ENCODE measurements around the gene PRDM16. TPM values are rescaled to one million over a fixed set of nuclear protein-coding genes. Genes with fewer than 3 reads are reported as not detected.

The PRDM16 gene
- total and polyA plus RNA-seq, 2 of the 8 experiments (the other 6 are each of a cell fraction or from before 2014, with no cell fraction given) = 0.39 to 0.43 TPM

DNA sequence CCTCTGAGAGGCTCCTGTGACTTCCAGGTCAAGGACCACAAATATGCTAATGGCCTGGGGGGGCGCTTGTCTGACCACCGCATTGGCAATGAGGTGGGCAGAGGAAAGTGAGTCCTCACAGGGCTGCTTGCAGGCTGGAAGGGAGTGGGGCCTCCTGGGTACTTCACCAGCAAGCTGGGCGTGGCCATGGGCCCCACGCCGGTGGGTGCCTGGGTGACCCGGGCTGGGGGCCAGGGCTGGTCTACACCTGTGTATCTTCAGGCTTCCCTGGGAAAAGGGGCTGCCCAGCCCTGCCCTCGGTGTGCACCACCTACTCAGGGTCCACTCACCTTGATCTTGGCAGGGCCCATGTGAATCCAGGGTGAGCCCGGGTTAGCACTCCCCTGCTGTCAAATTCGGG is 167.4 kb downstream of the PRDM16 start:
- Histone ChIP-seq H3K79me2 (ENCODE audit: control insufficient read depth in 1 of 2, insufficient read depth in 2 of 2, low read length in 2 of 2) (no peaks in the 10 kb centered on the region), H2AK5ac (ENCODE audit: low read depth, low read length) (no peak overlapping the region), H3K4me3 (ENCODE audit: extremely low read depth in 1 of 4, insufficient read depth in 2 of 4, low read depth in 3 of 4, low read length in 4 of 4) (no peak overlapping the region), H4K5ac (ENCODE audit: insufficient read length, low read depth, low read length) (no peak overlapping the region), H4K91ac (replicated peaks; ENCODE audit: insufficient read length, low read length) (no peak overlapping the region), H3K4ac (replicated peaks; ENCODE audit: insufficient read length, low read depth, low read length) (no peak overlapping the region), H3K4me1 (replicated peaks in 1 of 4; ENCODE audit: control insufficient read depth in 3 of 4, insufficient read depth in 4 of 4, low read length in 3 of 4) (peaks cover 0 to 6% (median 0%) of the 10 kb centered on the region in 4 experiments; a peak in 2 of 7 replicates), H4K8ac (ENCODE audit: extremely low read depth, insufficient read depth, low read length) (no peak overlapping the region), H3K9me3 (ENCODE audit: insufficient read depth in 2 of 2, low read depth in 1 of 2, low read length in 1 of 2) (no peaks in the 10 kb centered on the region), H2BK120ac (replicated peaks; ENCODE audit: low read depth, low read length) (no peak overlapping the region), H3K14ac (ENCODE audit: insufficient read length) (no peak overlapping the region), H3K18ac (ENCODE audit: extremely low read depth, low read length) (no peak overlapping the region), H3K4me2 (ENCODE audit: insufficient read depth in 1 of 2, low read depth in 2 of 2, low read length in 2 of 2) (no peak overlapping the region), H3K23ac (ENCODE audit: insufficient read length) (no peak overlapping the region), H2BK20ac (ENCODE audit: low read length) (no peak overlapping the region), H3K79me1 (ENCODE audit: low read depth, low read length) (no peaks in the 10 kb centered on the region), H3K56ac (replicated peaks; ENCODE audit: insufficient read length, low read depth, low read length) (no peak overlapping the region), H3K36me3 (ENCODE audit: control insufficient read depth in 2 of 4, insufficient read depth in 4 of 4, low read length in 3 of 4) (no peaks in the 10 kb centered on the region), H2BK15ac (ENCODE audit: low read length) (0 out of 2 replicates have a peak overlapping the region, but pooled peaks have one; percentile 29), H3K27ac (ENCODE audit: low read depth, low read length) (no peak overlapping the region), H2AFZ (ENCODE audit: low read length) (no peak overlapping the region), H4K20me1 (replicated peaks in 1 of 2; ENCODE audit: control insufficient read depth in 1 of 2, insufficient read depth in 2 of 2, low read length in 2 of 2) (no peaks in the 10 kb centered on the region), H2BK5ac (ENCODE audit: low read depth, low read length) (no peak overlapping the region), H3K23me2 (ENCODE audit: low read depth, low read length) (no peaks in the 10 kb centered on the region), H3K9ac (replicated peaks in 1 of 4; ENCODE audit: extremely low read depth in 1 of 4, low read depth in 3 of 4, low read length in 3 of 4) (no peak overlapping the region), H3K27me3 (replicated peaks in 1 of 4; ENCODE audit: control insufficient read depth in 3 of 4, extremely low read depth in 1 of 4, insufficient read depth in 3 of 4, low read length in 3 of 4) (0 out of 7 replicates have a peak, but pooled peaks cover 0 to 1% (median 0%) of the 10 kb centered on the region in 4 experiments), H2BK12ac (ENCODE audit: low read depth, low read length) (no peak overlapping the region)
- DNase-seq (ENCODE audit: low read depth in 1 of 2, low spot score in 2 of 2) (no peak), FAIRE-seq (no peak)
- TF ChIP-seq CHD1 (IDR thresholded peaks at IDR 0.05; ENCODE audit: low read depth, low read length) = no peak
- TF ChIP-seq BACH1 (IDR thresholded peaks at IDR 0.05; ENCODE audit: low read length) = no peak
- no peak for TF ChIP-seq TEAD4 (IDR thresholded peaks at IDR 0.05; ENCODE audit: low read depth, low read length)
- no peak for TF ChIP-seq TCF12 (IDR thresholded peaks at IDR 0.05; ENCODE audit: low read depth, low read length)
- TF ChIP-seq NRF1 (IDR thresholded peaks at IDR 0.05; ENCODE audit: low read depth, low read length) = no peak
- WGBS, 2 experiments (ENCODE audit: extremely low coverage in 1 of 2, insufficient coverage in 1 of 2, insufficient read length in 1 of 2, insufficient replicate concordance in 2 of 2, low coverage in 1 of 2, low lambda C conversion rate in 2 of 2, missing lambda C conversion rate in 1 of 2) = 85% methylated on average over 9 of the region's 9 CpGs; no CpG with 5 or more reads in 1 of the 2 experiments
- POLR2A ChIA-PET (ENCODE audit: partially characterized antibody) = no interaction called here
- CTCF ChIA-PET (ENCODE audit: partially characterized antibody) = interaction anchor here (1.1 to 1.2 kb wide), 2 partner anchors 9 to 84 kb away, joined by 4 read pairs; no protein-coding TSS in a partner anchor

All from H1 (cell line).